Central memory CD4-positive, alpha-beta T cell (primary cell): Measurements from ENCODE around the gene GPC6.

Experiments used
- DNase-seq: peaks from one replicate; pipeline ENCODE4 v3.0.0; 2022

Gene GPC6

GRCh38 chr13:94454334-94454733 lies 1227.7 kb downstream of the GPC6 start:
- DNase-seq = no peak

GRCh38 chr13:94454906-94455305 lies 1228.3 kb downstream of the GPC6 start:
- no peak for DNase-seq

- no peak for DNase-seq
These were observed 1228.8 kb downstream of the GPC6 start for GRCh38 chr13:94455414-94455813.
